H1 (cell line): Measurements from ENCODE around the gene H6PD. TPM values are rescaled to one million over a fixed set of nuclear protein-coding genes. Genes with fewer than 3 reads are reported as not detected.

Experiments
- CTCF ChIA-PET: fragments of 300-600 bp; sonication (Branson Sonifier 250); formaldehyde crosslinking; loops from one replicate; lab custom pipeline; 2021; ENCODE audit not compliant: partially characterized antibody; lab: Charles Lee
- POLR2A ChIA-PET: fragments of 300-600 bp; sonication (Branson Sonifier 250); formaldehyde crosslinking; loops from one replicate; lab custom pipeline; 2021; ENCODE audit warnings: inconsistent platforms; ENCODE audit not compliant: partially characterized antibody; lab: Charles Lee
- DNase-seq, 2 experiments: peaks; one replicate each; pipeline versions ENCODE4 v3.0.0 to v3.0.0-alpha.2; 2010 to 2022; ENCODE audit warnings: low spot score in 2 of 2, low read depth in 1 of 2, mixed read lengths in 1 of 2
- FAIRE-seq: peaks from 2 replicates; lab custom pipeline; 2011; peaks lifted over from hg19 to GRCh38; lab: Jason Lieb, UNC
- H2AFZ ChIP-seq: 2 replicates; pipeline ENCODE4 v1.8.1; 2012; ENCODE audit warnings: low read length, inconsistent platforms
- H2AK5ac ChIP-seq: 2 replicates; pipeline ENCODE4 v1.6.1; 2013; ENCODE audit warnings: low read depth, low read length
- H2BK120ac ChIP-seq: replicated peaks from 2 replicates; pipeline ENCODE3; 2013; ENCODE audit warnings: low read depth, low read length, inconsistent platforms
- H2BK12ac ChIP-seq: 2 replicates; pipeline ENCODE4 v1.6.1; 2013; ENCODE audit warnings: low read depth, low read length
- H2BK15ac ChIP-seq: 2 replicates; pipeline ENCODE4 v1.6.1; 2013; ENCODE audit warnings: low read length
- H2BK20ac ChIP-seq: 2 replicates; pipeline ENCODE4 v1.6.1; 2013; ENCODE audit warnings: low read length
- H2BK5ac ChIP-seq: 2 replicates; pipeline ENCODE4 v1.6.1; 2013; ENCODE audit warnings: low read depth, low read length
- H3K14ac ChIP-seq: 2 replicates; pipeline ENCODE4 v1.6.1; 2013; ENCODE audit warnings: inconsistent platforms; ENCODE audit not compliant: insufficient read length
- H3K18ac ChIP-seq: 2 replicates; pipeline ENCODE4 v1.6.1; 2013; ENCODE audit warnings: low read length; ENCODE audit errors: extremely low read depth
- H3K23ac ChIP-seq: 2 replicates; pipeline ENCODE4 v1.6.1; 2013; ENCODE audit warnings: inconsistent platforms; ENCODE audit not compliant: insufficient read length
- H3K23me2 ChIP-seq: 2 replicates; pipeline ENCODE4 v1.6.1; 2013; ENCODE audit warnings: low read depth, low read length
- H3K27ac ChIP-seq: 2 replicates; pipeline ENCODE4 v1.6.1; 2011; ENCODE audit warnings: low read depth, low read length, inconsistent platforms
- H3K27me3 ChIP-seq, 4 experiments: replicated peaks in 1 of 4; 1 replicate in 1 of 4; 2 replicates in 3 of 4; pipeline versions ENCODE4 v1.6.1 to v1.8.1; 2011 to 2013; ENCODE audit warnings: low read length in 3 of 4, mild to moderate bottlenecking in 3 of 4, inconsistent platforms in 2 of 4, mixed read lengths in 2 of 4, moderate library complexity in 1 of 4; ENCODE audit not compliant: control insufficient read depth in 3 of 4, insufficient read depth in 3 of 4; ENCODE audit errors: extremely low read depth in 1 of 4
- H3K36me3 ChIP-seq, 4 experiments: 2 replicates each; pipeline versions ENCODE4 v1.6.1 to v1.8.1; 2011 to 2013; ENCODE audit warnings: mild to moderate bottlenecking in 4 of 4, low read length in 3 of 4, moderate library complexity in 2 of 4, control low read depth in 1 of 4, inconsistent platforms in 1 of 4; ENCODE audit not compliant: insufficient read depth in 4 of 4, control insufficient read depth in 2 of 4
- H3K4ac ChIP-seq: replicated peaks from 2 replicates; pipeline ENCODE3; 2013; ENCODE audit warnings: low read length, low read depth, mixed read lengths, inconsistent platforms; ENCODE audit not compliant: insufficient read length
- H3K4me1 ChIP-seq, 4 experiments: replicated peaks in 1 of 4; 1 replicate in 1 of 4; 2 replicates in 3 of 4; pipeline versions ENCODE4 v1.6.1 to v1.8.1; 2011 to 2013; ENCODE audit warnings: low read length in 3 of 4, inconsistent platforms in 2 of 4, mixed read lengths in 1 of 4; ENCODE audit not compliant: insufficient read depth in 4 of 4, control insufficient read depth in 3 of 4
- H3K4me2 ChIP-seq, 2 experiments: 2 replicates each; pipeline versions ENCODE4 v1.6.1 to v1.8.1; 2011 to 2013; ENCODE audit warnings: low read depth in 2 of 2, low read length in 2 of 2, control low read depth in 1 of 2, inconsistent platforms in 1 of 2, mild to moderate bottlenecking in 1 of 2; ENCODE audit not compliant: insufficient read depth in 1 of 2
- H3K4me3 ChIP-seq, 4 experiments: fragments of 200-600, 300-600 bp in 1 of 4; sonication (generic), shearing (Covaris generic), sonication (Bioruptor Twin) in 1 of 4; 2 replicates each; pipeline versions ENCODE4 v1.5.1 to v1.8.1; 2011 to 2016; ENCODE audit warnings: low read length in 4 of 4, low read depth in 3 of 4, control low read depth in 2 of 4, inconsistent platforms in 2 of 4, mild to moderate bottlenecking in 2 of 4, mixed read lengths in 1 of 4, moderate library complexity in 1 of 4; ENCODE audit not compliant: insufficient read depth in 2 of 4; ENCODE audit errors: extremely low read depth in 1 of 4
- H3K56ac ChIP-seq: replicated peaks from 2 replicates; pipeline ENCODE3; 2013; ENCODE audit warnings: low read depth, mild to moderate bottlenecking, mixed read lengths, low read length, inconsistent platforms; ENCODE audit not compliant: insufficient read length
- H3K79me1 ChIP-seq: 2 replicates; pipeline ENCODE4 v1.6.1; 2013; ENCODE audit warnings: low read depth, low read length, control low read depth
- H3K79me2 ChIP-seq, 2 experiments: 2 replicates each; pipeline versions ENCODE4 v1.6.1 to v1.8.1; 2012 to 2013; ENCODE audit warnings: low read length in 2 of 2, mild to moderate bottlenecking in 2 of 2, inconsistent platforms in 1 of 2; ENCODE audit not compliant: insufficient read depth in 2 of 2, control insufficient read depth in 1 of 2
- H3K9ac ChIP-seq, 4 experiments: replicated peaks in 1 of 4; 1 replicate in 1 of 4; 2 replicates in 3 of 4; pipeline versions ENCODE4 v1.6.1 to v1.8.1; 2011 to 2013; ENCODE audit warnings: low read depth in 3 of 4, low read length in 3 of 4, control low read depth in 2 of 4, mild to moderate bottlenecking in 2 of 4, moderate library complexity in 2 of 4, inconsistent platforms in 1 of 4; ENCODE audit errors: extremely low read depth in 1 of 4
- H3K9me3 ChIP-seq, 2 experiments: 2 replicates each; pipeline versions ENCODE4 v1.6.1 to v1.8.1; 2012 to 2013; ENCODE audit warnings: mild to moderate bottlenecking in 2 of 2, moderate library complexity in 2 of 2, control low read depth in 1 of 2, inconsistent platforms in 1 of 2, low read depth in 1 of 2, low read length in 1 of 2, mixed read lengths in 1 of 2; ENCODE audit not compliant: insufficient read depth in 2 of 2
- H4K20me1 ChIP-seq, 2 experiments: replicated peaks in 1 of 2; 2 replicates each; pipeline versions ENCODE3 to v1.8.1; 2011 to 2013; ENCODE audit warnings: inconsistent platforms in 2 of 2, low read length in 2 of 2, mild to moderate bottlenecking in 1 of 2; ENCODE audit not compliant: insufficient read depth in 2 of 2, control insufficient read depth in 1 of 2
- H4K5ac ChIP-seq: 2 replicates; pipeline ENCODE4 v1.6.1; 2013; ENCODE audit warnings: low read length, low read depth, mixed read lengths, inconsistent platforms; ENCODE audit not compliant: insufficient read length
- H4K8ac ChIP-seq: 2 replicates; pipeline ENCODE4 v1.8.0; 2013; ENCODE audit warnings: mild to moderate bottlenecking, moderate library complexity, low read length, inconsistent platforms; ENCODE audit not compliant: insufficient read depth; ENCODE audit errors: extremely low read depth
- H4K91ac ChIP-seq: replicated peaks from 2 replicates; pipeline ENCODE3; 2013; ENCODE audit warnings: low read length, mixed read lengths, inconsistent platforms; ENCODE audit not compliant: insufficient read length
- ATF2 ChIP-seq: IDR thresholded peaks from 2 replicates; pipeline ENCODE4 v1.6.1; 2012; ENCODE audit warnings: low read length, inconsistent platforms
- CBX8 ChIP-seq: fragments of 300-800, 300-1000 bp; sonication (generic); IDR thresholded peaks from 2 replicates; pipeline ENCODE4 v1.7.1; 2016; ENCODE audit warnings: low read depth, low read length, borderline replicate concordance
- CHD1 ChIP-seq: IDR thresholded peaks from 2 replicates; pipeline ENCODE4 v1.6.1; 2012; ENCODE audit warnings: low read depth, low read length, improper control_type of control experiment
- CHD2 ChIP-seq: IDR thresholded peaks from 2 replicates; pipeline ENCODE4 v1.6.1; 2012; ENCODE audit warnings: low read length, improper control_type of control experiment
- CREB1 ChIP-seq: IDR thresholded peaks from 2 replicates; pipeline ENCODE4 v1.6.1; 2012; ENCODE audit warnings: inconsistent platforms
- HDAC6 ChIP-seq: IDR thresholded peaks from one replicate; pipeline ENCODE4 v1.7.1; 2012; ENCODE audit warnings: low read depth, mild to moderate bottlenecking, inconsistent platforms, low read length, moderate library complexity
- JUN ChIP-seq: IDR thresholded peaks from 2 replicates; pipeline ENCODE4 v1.6.1; 2011; ENCODE audit warnings: low read depth, mild to moderate bottlenecking, improper control_type of control experiment, low read length
- KDM4A ChIP-seq: IDR thresholded peaks from one replicate; pipeline ENCODE4 v1.7.1; 2012; ENCODE audit warnings: low read depth, mild to moderate bottlenecking, moderate library complexity, low read length, inconsistent platforms; ENCODE audit not compliant: severe bottlenecking
- PHF8 ChIP-seq: fragments of 200-600 bp; sonication (generic); conservative IDR thresholded peaks from 2 replicates; pipeline ENCODE4 v1.7.1; 2012; ENCODE audit warnings: low read depth, mild to moderate bottlenecking, inconsistent platforms, low read length, moderate library complexity
- RBBP5 ChIP-seq: IDR thresholded peaks from 2 replicates; pipeline ENCODE4 v1.7.1; 2012; ENCODE audit warnings: low read depth, mild to moderate bottlenecking, inconsistent platforms, low read length, moderate library complexity, borderline replicate concordance
- SAP30 ChIP-seq: fragments of 300-600 bp; sonication (generic); IDR thresholded peaks from 2 replicates; pipeline ENCODE4 v1.7.1; 2012; ENCODE audit warnings: low read length, moderate library complexity, mild to moderate bottlenecking, inconsistent platforms; ENCODE audit not compliant: insufficient read depth, insufficient replicate concordance
- SIN3A ChIP-seq, 2 experiments: IDR thresholded peaks in 1 of 2; conservative IDR thresholded peaks in 1 of 2; 2 replicates each; pipeline ENCODE4 v1.6.1; 2011 to 2012; ENCODE audit warnings: low read length in 2 of 2, improper control_type of control experiment in 1 of 2, low read depth in 1 of 2, mild to moderate bottlenecking in 1 of 2
- SIRT6 ChIP-seq: IDR thresholded peaks from one replicate; pipeline ENCODE4 v1.7.1; 2012; ENCODE audit warnings: low read length, inconsistent platforms
- WGBS, 2 experiments: shearing (Covaris generic) in 1 of 2; methylation state at CpG; one replicate each; pipeline versions ENCODE4 v1.1.6 to v1.1.7; 2013 to 2015; ENCODE audit warnings: low lambda C conversion rate in 2 of 2, mixed read lengths in 2 of 2, inconsistent platforms in 1 of 2, low coverage in 1 of 2, missing lambda C conversion rate in 1 of 2; ENCODE audit not compliant: insufficient replicate concordance in 2 of 2, insufficient coverage in 1 of 2, insufficient read length in 1 of 2; ENCODE audit errors: extremely low coverage in 1 of 2, missing lambda C conversion rate in 1 of 2; 5-methylcytosine and 5-hydroxymethylcytosine counted together
- polyA plus RNA-seq, 7 experiments: library from polyadenylated mRNA; depleted of rRNA in 3 of 7; stranded (reverse) in 5 of 7; unstranded in 2 of 7; fragments of >200 nt in 5 of 7; fragments of 200-250 nt in 2 of 7; gene quantifications; 1 replicate in 5 of 7; 2 replicates in 1 of 7; 4 replicates in 1 of 7; pipeline versions ENCODE4 v1.2.1 to v1.2.3, GENCODE V29; 2011 to 2013; ENCODE audit warnings: missing spikeins in 2 of 7, mixed read lengths in 2 of 7
- total RNA-seq: library from RNA; stranded (reverse); fragmentation: NEBNext Ultra II Directional; extraction: Animal tissue kit (Norgen Biotek cat#: 25700); gene quantifications from 2 replicates; pipeline ENCODE4 v1.2.1, GENCODE V29; 2021

The H6PD gene
- total and polyA plus RNA-seq, 2 of the 8 experiments (the other 6 are each of a cell fraction or from before 2014, with no cell fraction given) = 3.6 to 3.8 TPM

GRCh38 chr1:9228609-9229008 is 6.0 kb upstream of the H6PD start:
- Histone ChIP-seq H3K4me1 (peaks cover 0 to 8% (median 1%) of the 10 kb centered on the region in 4 experiments; a peak in 3 of 7 replicates), H3K56ac (no peak overlapping the region), H2AK5ac (no peak overlapping the region), H2BK20ac (no peak overlapping the region), H2BK15ac (no peak overlapping the region), H4K20me1 (no peaks in the 10 kb centered on the region), H3K4me2 (no peak overlapping the region), H3K36me3 (no peaks in the 10 kb centered on the region), H2BK5ac (no peak overlapping the region), H4K8ac (no peak overlapping the region), H4K91ac (no peak overlapping the region), H4K5ac (no peak overlapping the region), H3K9ac (no peak overlapping the region), H3K27me3 (no peaks in the 10 kb centered on the region), H3K14ac (no peak overlapping the region), H2BK12ac (no peak overlapping the region), H3K27ac (no peak overlapping the region), H3K79me1 (no peaks in the 10 kb centered on the region), H2AFZ (no peak overlapping the region), H3K4me3 (no peak overlapping the region), H3K79me2 (no peaks in the 10 kb centered on the region), H3K23ac (no peak overlapping the region), H3K23me2 (no peaks in the 10 kb centered on the region), H3K4ac (no peak overlapping the region), H2BK120ac (no peak overlapping the region), H3K9me3 (no peaks in the 10 kb centered on the region), H3K18ac (no peak overlapping the region)
- DNase-seq (no peak), FAIRE-seq (no peak)
- ChIA-PET CTCF (interaction anchor here (11.9 kb wide), 1 partner anchor 18 kb away, joined by 127 read pairs; no protein-coding TSS in a partner anchor), POLR2A (no interaction called here)
- TF ChIP-seq KDM4A (no peak), SIN3A (conservative IDR thresholded peaks at IDR 0.05 in 1 of 2, IDR thresholded peaks at IDR 0.05 in 1 of 2; ENCODE audit: low read depth in 1 of 2, low read length in 2 of 2) (no peak), SAP30 (no peak), CHD1 (no peak), PHF8 (no peak), RBBP5 (no peak), JUN (no peak), HDAC6 (no peak), SIRT6 (no peak), CBX8 (no peak), CHD2 (no peak), ATF2 (no peak), CREB1 (no peak)
- 93% methylated on average over 4 of the region's 4 CpGs; no CpG with 5 or more reads in 1 of the 2 experiments for WGBS, 2 experiments
